ENCODE results near the gene UNK.
A peak's percentile ranks its signal among the peaks of the same experiment; 100 is the strongest.

The UNK gene

GRCh38 chr17:75753514-75754377 lies 30.9 kb upstream of the UNK start:
- H3K4me3 ChIP-seq (ENCODE audit: low read length): no peak overlapping the region
- TF ChIP-seq CTCF (IDR thresholded peaks at IDR 0.05; ENCODE audit: insufficient read depth, low read depth, low read length, missing control alignments): no peak
- DNase-seq (ENCODE audit: low read depth): no peak

- no peak for DNase-seq (ENCODE audit: low read depth)
- H3K4me3 ChIP-seq (ENCODE audit: low read length): no peak overlapping the region
- TF ChIP-seq CTCF (IDR thresholded peaks at IDR 0.05; ENCODE audit: insufficient read depth, low read depth, low read length, missing control alignments): no peak
These were observed 30.0 kb upstream of the UNK start for GRCh38 chr17:75754378-75755204.

- H3K4me3 ChIP-seq (ENCODE audit: low read length): no peak overlapping the region
- DNase-seq (ENCODE audit: low read depth): peak; percentile 61
- TF ChIP-seq CTCF (IDR thresholded peaks at IDR 0.05; ENCODE audit: insufficient read depth, low read depth, low read length, missing control alignments): no peak
These were observed 29.3 kb upstream of the UNK start for GRCh38 chr17:75755205-75755901.

- H3K4me3 ChIP-seq (ENCODE audit: low read length): no peak overlapping the region
- no peak for TF ChIP-seq CTCF (IDR thresholded peaks at IDR 0.05; ENCODE audit: insufficient read depth, low read depth, low read length, missing control alignments)
- no peak for DNase-seq (ENCODE audit: low read depth)
These were observed 28.6 kb upstream of the UNK start for GRCh38 chr17:75755990-75756389.

GRCh38 chr17:75756451-75757085 lies 28.0 kb upstream of the UNK start:
- no peak for TF ChIP-seq CTCF (IDR thresholded peaks at IDR 0.05; ENCODE audit: insufficient read depth, low read depth, low read length, missing control alignments)
- no peak overlapping the region for H3K4me3 ChIP-seq (ENCODE audit: low read length)
- DNase-seq (ENCODE audit: low read depth): no peak

GRCh38 chr17:75757086-75757681 lies 27.4 kb upstream of the UNK start:
- H3K4me3 ChIP-seq (ENCODE audit: low read length): no peak overlapping the region
- TF ChIP-seq CTCF (IDR thresholded peaks at IDR 0.05; ENCODE audit: insufficient read depth, low read depth, low read length, missing control alignments): no peak
- DNase-seq (ENCODE audit: low read depth): no peak
